MM.1S (cell line): Measurements from ENCODE around the gene THUMPD3.

Source experiments
- EZH2 ChIP-seq: fragments of 300-600 bp; sonication (generic); optimal IDR thresholded peaks from 2 replicates; pipeline ENCODE3; 2017; ENCODE audit warnings: low read depth, mild to moderate bottlenecking, antibody characterized with exemption, low read length, mixed read lengths
- EZH2phosphoT487 ChIP-seq: fragments of 300-600 bp; sonication (generic); IDR thresholded peaks from 2 replicates; pipeline ENCODE4 v1.6.1; 2018; ENCODE audit warnings: antibody characterized with exemption, low read length
- TF ChIP-seq, protein P1 (sequence below): fragments of 300-600 bp; sonication (generic); IDR thresholded peaks from 2 replicates; pipeline ENCODE4 v1.5.1; 2016; ENCODE audit warnings: antibody characterized with exemption, low read length, mixed read lengths

DNA sequence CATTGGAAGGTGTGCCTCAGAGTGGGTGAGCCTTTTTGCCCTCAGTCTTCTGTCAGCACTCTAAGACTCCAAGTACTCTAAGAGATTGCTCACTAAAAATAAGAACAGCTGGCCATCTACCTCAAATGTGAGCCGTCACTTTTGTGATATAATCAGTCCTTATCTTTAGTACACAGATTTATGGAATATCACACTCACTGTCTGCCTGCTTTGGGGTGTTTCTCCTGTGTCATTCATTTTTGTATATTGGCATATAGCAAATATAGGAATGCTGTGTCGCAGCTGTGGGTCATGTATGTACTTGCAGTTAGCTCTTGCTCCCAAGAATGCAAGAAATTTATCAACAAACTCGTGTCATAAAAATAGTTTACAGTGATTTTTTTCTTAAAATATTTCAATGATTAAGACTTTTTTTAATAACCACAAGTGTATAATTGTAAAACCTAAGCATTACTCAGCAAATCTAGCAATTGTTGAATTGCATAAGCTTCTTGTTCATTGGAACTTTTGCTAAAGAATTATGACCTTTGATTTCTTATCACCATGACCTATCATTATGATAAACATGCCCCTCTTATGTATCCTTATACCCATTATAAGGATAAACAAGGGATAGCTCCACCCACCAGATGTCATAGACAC lies 53.4 kb downstream of the THUMPD3 start:
- no peak for TF ChIP-seq EZH2
- TF ChIP-seq, protein P1, sequence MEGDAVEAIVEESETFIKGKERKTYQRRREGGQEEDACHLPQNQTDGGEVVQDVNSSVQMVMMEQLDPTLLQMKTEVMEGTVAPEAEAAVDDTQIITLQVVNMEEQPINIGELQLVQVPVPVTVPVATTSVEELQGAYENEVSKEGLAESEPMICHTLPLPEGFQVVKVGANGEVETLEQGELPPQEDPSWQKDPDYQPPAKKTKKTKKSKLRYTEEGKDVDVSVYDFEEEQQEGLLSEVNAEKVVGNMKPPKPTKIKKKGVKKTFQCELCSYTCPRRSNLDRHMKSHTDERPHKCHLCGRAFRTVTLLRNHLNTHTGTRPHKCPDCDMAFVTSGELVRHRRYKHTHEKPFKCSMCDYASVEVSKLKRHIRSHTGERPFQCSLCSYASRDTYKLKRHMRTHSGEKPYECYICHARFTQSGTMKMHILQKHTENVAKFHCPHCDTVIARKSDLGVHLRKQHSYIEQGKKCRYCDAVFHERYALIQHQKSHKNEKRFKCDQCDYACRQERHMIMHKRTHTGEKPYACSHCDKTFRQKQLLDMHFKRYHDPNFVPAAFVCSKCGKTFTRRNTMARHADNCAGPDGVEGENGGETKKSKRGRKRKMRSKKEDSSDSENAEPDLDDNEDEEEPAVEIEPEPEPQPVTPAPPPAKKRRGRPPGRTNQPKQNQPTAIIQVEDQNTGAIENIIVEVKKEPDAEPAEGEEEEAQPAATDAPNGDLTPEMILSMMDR, result no peak
- no peak for TF ChIP-seq EZH2phosphoT487
